Activated T-helper 9 cell treated with anti-CD3 and anti-CD28 coated beads, Interleukin-2, amount 50 U/mL, for 16 hours (primary cell): ENCODE results near the gene ASB1.
"Not testable (repeated sequence)": the region's sequence is repeated elsewhere in the genome, so short reads cannot be mapped to it uniquely, and the experiment has no call there.

Source experiments
- DNase-seq: peaks from one replicate; pipeline ENCODE4 v3.0.0-alpha.2; 2020; ENCODE audit warnings: low read depth

The ASB1 gene

DNA sequence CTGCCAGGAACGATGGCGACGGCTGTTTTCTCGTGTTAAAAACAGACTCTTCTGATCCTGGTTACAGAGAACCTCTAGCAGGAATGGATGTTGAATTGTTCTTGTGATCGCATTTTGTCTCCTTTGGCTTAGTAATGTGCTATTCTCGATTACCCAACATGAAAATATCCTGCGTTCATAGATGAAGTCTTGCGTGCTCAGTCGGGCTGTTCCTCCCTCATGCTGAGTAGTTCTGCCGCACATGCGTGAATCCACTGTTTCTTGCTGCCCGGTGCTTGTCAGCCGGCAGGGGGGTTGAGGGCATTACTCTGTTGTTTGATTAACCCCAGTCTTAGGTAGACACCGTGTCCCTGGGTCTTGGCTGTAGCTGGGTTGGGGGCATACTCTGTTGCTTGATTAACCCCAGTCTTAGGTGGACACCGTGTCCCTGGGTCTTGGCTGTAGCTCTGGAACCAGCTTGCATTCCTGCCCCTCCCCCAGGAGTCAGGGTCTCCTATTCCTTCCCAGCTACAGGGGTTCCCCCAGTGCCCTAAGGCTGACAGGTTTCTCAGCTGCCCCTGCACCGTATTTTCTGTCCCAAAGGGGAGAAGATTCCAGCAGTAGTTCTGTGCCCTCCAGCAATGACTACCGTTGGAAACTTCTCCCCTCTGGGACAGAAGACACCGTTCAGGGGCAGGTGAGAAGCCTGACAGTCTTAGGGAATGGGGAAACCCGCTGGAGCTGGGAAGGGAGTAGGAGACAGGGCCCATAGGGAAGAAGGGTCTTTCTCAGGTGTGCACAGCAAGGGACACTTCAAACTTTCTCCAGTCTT, 22.1 kb upstream of the ASB1 start:
- DNase-seq = no peak

DNA sequence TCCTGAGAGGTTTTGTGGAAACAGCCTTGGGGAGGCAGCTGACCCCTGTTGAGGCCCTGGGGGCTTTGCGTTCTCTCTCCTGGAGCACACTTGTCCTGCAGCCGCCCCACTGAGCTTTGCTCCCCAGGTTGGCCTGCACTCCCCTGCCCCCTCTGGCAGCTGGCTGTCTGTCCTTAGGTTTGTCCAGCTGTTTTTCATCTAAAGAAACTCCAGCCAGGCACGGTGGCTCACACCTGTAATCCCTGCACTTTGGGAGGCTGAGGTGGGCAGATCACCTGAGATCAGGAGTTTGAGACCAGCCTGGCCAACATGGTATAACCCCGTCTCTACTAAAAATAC, 21.5 kb upstream of the ASB1 start:
- not testable (repeated sequence) for DNase-seq

DNA sequence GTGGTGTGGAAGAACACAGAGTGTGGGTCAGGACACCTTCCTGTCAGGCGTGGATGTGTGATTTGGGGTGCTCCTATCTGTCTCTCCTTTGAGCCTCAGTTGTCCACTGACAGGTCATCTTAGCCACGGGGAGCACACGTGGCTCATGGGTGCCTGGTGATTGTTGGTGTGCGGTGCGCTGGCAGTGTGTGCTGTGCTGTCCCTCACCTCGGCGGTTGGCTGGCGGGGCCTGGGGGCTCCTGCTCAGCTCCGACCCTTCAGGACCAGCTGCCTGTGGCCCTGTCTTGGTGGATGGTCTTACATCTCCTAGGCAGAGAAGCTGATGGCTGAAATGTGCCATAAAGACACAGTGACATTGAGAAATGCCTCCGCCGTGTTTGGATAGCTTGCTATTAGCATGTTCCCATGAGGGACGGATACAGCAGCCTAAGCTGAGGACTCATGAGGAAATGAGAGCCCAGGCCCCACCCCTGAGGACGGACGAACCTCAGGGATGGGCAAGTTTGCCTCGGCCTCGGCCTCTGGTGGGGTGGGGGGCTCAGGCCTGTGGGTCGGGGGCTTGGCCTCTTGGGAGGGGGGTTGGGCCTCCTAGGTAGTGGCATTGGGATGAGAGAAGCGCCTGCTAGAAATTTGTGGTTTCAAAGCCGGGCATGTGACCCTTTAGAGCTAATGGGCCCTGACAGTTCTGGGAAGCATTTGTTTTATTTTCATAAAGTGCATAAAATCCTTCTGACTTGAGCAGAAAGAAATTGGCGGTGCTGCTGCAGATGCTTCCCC, 20.3 kb upstream of the ASB1 start:
- DNase-seq = no peak

DNA sequence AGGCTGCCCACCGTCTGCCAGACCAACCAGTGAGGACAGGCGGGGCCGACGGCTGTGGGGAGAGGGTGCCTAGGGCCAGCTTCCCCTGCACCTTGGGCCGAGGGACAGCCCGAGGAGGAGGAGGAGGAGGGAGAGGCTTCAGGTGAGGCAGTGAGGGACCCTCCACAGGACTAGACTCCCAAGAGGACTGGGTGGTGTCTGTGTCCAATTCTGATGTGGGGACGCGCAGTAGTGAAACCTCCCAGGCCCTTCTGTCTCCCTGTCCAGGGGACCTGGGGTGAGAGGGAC, 19.8 kb upstream of the ASB1 start:
- no peak for DNase-seq

DNA sequence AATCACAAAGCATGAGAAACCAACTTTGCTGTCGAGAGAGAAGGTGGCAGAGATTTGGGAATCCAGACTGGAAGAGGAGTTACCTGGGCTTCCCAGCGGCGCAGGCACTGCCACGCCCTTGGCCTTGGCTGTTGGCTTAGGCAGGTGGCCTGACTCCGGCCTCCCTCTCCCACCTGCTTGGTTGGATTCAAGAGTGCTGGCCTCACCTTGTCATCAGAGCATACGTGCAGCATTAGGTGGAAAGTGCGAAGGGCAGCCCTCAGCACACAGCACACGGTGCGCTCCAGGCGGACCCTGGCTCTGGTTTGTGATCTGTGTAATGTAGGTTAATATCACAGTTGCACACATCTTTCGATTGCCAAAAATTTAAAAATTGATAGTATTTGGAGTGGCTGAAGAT, 19.2 kb upstream of the ASB1 start:
- DNase-seq = no peak

DNA sequence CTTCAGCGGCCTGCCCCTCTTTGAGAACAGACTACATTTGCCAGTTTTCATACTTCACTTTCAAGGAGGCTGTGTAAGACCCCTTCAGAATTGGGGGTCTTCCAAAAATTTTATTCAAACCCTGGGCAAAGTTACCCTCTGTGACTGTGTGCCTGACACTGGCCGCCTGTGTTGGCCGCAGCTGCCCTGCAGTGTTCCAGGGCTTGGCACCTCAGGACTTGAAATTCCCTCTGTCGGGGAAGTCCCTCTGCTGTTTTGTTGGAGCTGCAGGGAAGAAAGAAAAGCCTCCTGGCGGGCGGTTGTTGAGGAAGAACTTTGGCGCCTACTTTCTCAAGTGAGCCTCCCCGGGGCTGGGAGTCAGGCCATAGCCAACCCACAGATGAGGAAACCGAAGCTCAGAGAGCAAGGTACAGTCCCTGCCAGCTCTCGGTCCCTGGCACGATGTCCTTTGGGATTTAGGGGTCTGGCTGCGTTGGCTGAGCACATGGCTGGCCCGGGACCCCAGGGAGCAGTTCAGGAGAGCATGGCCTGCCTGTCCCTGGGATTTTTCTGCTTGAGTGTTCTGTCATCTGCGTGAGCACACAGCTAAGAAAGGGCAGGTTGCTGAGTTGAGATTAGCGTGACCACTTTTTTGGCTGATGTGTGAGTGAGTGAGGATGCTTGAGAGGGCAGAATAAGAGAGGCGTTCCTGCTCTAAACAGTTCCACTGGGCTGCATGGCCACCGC, 17.9 kb upstream of the ASB1 start:
- no peak for DNase-seq

DNA sequence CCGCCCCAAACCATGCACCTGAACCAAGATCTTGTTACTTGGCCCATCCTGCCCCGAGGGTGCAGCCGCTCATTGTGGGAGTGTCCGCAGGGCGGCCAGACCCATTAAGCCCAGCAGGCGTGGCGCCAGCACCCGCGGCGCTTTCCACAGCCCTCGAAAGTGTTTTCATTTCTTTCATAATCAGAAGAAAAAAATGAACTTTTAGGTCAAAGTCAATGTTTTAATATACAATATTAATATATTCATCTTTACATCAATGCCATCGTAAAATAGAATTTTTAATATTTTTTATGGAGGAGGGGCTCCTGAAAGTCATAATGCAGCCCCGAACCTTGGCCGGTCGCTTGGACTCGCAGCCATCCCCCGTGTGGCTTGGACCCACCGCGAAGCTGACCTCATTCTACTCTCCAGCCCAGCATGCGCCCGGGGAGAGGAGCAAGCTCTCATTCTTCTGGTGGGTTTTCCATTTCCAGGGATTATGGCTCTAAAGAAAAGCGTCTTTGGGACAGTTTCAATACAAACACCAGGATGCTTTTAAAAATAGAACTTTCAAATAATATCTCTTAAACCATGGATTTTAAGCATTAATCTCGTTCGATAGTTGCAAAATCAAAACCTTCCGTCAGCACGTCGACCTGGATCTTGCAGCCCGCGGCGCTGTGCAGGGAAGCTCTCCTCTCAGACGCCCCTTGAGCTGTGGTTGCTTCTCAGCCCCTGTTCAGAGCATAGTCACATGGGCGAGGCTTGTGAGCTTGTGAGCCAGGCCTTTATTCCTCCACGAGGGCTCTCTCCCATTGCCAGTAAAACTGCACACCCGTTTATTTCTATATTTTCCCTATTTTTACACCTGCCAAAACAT, 17.2 kb upstream of the ASB1 start:
- no peak for DNase-seq

DNA sequence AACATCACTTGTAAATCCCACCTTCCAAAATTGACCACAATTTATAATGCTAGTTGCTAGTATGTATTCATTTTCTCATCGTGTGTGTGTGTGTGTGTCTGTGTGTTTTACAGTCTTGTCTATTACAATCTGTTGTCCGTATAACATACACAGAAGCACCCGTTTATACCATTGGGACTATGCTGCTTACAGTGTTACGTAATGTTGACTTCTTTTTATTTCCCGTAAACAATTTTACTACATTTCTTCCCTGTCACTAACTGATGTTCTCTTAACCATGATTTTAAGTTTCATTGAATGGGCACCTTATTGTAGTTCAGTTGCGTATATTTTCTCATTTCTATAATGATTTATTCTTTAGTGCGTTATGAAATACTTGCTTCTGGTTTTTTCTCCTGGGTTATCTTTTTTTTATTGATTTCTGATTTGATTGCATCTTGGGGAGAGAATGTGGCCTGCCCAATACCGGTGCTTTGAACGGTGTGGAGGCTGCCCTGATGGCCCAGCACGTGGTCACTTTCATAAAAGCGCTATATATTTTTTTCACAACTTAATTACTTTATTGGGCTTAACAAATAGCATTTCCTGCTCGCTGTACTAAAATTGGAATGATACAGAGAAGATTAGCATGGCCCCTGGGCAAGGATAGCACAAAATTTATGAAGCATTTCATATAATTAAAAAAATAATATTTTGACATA, 14.5 kb upstream of the ASB1 start:
- DNase-seq = no peak

DNA sequence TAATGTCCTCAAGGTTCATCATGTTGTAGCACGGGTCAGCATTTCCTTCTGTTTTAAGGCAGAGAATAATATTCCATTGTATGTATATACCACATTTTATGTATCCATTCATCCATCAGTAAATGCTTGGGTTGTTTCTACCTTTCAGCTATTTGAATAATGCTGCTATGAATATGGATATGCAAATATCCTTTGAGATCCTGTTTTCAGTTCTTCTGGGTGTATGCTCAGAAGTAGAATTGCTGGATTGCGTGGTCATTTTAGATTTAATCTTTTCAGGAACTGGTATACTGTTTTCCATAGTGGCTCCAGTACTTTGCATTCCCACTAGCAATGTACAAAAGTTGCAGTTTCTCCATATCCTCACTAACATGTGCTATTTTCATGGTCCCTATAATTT, 13.4 kb upstream of the ASB1 start:
- no peak for DNase-seq

DNA sequence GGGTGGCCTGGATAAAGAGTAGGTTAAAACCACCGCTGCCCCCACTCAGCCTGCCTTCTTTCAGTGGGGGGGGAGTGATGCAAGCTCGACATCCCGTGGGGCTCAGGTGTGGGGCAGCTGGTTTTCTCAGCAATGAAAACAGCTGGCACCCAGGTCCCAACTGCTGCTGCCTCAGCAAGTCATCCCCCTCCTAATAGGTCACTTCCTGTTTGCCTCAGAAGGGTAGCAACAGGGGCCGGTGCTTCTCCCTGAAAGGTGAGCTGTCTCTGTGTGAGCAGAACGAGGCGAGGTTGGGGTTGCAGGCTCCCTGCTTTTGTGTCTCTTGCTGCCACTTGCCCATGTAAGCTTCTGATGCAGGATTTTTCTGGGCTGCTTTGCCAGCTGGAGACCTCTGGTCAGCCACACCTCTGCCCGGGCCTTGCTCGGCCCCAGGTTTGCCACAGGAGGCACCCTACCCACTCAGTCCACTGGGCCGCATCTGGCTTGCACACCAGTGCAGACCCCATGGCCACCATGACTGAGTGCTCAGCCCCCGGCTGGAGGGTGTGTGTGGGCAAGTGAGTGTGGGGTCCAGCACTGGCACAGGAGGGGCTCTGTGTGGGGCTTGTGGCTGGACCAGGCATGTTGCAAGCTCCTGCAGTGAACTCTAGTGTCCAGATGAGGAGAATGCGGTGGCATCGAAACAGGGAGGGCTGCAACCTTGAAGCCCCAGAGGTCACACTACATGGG, 11.5 kb upstream of the ASB1 start:
- DNase-seq = no peak

DNA sequence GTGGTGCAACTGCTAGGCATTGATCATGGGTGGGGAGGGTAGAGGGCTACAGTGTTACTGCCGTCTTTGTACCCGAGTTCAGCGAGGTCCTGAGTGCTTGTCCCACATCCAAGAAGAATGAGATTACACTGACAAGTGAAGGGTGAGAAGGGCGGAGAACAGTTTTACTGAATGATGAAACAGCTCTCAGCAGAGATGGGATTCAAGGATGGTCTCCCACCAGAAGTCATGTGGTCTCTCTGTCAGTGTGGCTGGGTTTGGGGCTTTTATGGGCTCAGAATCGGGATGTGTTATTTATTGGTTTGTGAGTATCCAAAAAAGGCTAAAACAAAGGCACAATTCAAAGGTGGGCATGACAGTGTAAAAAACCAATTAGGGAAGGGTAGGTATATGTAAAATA, 10.8 kb upstream of the ASB1 start:
- DNase-seq = no peak

DNA sequence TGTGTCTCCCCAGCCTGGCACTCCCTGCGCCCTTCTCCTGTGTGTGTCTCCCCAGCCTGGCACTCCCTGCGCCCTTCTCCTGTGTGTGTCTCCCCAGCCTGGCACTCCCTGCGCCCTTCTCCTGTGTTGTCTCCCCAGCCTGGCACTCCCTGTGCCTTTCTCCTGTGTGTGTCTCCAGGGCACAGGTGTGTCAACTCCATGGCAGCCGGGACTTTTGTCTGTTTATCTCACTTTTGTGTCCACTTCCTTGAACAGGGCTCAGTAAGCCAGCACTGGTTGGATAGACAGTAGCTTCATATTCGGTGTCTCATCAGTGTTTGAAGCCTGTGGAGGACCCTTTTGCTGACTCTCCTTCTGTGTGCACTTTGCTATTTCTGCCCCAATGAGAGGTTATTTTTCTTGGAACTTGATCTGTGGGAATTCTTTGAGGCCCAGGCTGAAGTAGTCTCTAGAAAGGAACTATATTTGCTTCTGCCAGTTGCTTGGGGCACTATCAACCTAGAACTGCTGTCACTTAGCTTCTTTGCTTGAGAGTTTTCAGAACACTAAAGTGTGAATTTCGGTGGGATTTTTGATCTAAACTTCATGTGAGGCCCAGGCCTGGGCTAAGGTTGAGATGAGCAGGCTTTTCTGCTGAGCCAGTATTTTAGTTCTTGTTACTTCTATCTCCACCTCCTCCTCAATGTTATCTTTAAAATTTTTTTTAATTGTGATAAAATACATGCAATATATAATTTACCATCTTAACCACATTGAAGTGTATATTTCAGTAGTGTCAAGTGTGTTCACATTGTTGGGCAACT, 8.3 kb upstream of the ASB1 start:
- DNase-seq = no peak

DNA sequence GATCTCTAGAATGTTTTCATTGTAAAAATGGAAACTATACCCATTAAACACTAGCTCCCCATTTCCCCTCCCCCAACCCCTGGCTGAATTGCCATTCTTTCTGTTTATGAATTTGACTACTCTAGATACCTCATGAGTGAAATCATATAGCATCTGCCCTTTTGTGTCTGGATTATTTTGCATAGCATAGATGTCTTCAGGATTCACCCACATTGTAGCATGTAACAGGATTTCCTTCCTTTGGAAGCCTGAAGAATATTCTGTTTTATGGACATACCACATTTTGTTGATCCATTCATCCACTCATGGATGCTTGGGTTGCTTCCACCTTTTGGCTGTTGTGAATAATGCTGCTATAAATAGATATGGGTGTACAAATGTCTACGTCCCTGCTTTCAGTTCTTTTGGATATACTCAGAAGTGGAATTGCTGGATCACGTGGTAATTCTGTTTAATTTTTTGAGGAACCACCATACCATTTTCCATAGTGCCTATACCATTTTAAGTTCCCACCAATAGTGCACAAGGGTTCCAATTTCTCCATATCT, 7.7 kb upstream of the ASB1 start:
- DNase-seq = no peak

DNA sequence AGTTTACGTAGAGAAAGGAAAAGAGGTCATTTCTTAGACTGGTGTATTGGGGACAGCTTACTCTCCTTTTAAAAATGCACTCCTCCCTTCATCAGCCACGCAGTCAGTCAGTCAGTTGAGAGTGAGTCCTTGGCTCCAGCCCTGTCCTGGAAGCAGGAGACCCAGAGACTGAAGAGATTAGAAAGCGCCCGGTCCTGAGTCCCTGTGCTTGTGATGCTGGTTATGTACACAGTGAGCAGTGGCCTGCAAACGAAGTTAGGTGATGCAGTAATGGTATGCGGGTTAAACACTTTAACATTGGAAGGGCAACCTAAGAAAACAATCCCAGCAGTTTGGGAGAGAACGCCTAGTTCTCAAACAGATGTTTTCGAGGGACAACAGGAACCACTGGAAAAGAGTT, 6.3 kb upstream of the ASB1 start:
- no peak for DNase-seq

DNA sequence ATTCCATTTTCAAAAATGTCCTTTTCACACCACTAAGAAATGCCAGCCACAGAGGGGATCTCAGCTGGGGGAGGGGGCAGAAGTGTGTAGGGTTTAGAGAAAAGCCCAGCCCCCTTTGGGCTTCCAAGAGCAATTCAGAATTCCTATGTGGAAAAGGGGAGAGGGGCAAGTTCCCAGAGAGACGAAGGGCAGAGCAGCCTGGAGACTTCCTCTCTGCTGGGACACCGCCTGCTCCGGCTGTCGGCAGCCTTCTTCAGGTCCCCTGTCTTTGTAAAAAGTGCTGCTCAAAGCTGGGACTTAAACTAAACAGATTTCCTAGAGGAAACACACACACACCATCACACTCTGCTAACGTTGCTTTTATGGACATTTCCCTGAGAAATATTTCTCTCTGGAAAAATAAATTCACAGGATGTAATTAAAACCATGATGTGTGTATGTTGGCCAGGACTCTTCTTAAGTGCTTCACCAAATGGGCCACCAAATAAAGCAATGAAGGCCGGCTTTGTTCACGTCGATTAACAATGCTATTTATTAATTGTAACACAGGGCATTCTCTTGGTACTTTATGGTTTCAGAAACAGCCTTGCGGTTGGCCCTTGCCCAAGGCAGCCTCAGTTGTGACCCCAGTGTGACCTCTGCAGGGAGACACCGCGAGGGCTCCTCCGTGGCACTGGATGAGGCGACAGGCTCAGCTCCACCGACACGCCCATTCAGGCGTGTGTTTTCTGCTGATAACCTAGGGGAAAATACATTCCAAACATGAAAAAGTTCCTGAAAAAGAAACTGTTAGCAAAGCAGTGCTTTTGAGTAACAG, 5.6 kb upstream of the ASB1 start:
- no peak for DNase-seq

DNA sequence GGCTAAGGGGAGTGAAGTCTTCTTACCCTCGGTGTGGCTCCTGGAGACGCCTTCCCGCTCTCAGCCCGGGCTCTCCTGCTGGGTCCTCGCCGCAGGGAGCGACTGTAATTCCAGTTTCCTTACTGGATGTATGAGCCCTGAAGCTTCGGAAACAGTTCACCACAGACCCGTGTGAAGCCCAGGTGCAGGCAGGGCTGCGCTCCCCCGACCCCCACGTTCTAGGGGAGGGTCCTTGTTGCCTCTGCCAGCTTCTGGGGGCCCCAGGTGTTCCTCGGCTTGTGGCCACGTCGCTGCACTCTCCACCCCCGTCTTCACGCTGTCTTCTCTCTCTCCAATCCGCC, 5.1 kb upstream of the ASB1 start:
- DNase-seq = no peak

DNA sequence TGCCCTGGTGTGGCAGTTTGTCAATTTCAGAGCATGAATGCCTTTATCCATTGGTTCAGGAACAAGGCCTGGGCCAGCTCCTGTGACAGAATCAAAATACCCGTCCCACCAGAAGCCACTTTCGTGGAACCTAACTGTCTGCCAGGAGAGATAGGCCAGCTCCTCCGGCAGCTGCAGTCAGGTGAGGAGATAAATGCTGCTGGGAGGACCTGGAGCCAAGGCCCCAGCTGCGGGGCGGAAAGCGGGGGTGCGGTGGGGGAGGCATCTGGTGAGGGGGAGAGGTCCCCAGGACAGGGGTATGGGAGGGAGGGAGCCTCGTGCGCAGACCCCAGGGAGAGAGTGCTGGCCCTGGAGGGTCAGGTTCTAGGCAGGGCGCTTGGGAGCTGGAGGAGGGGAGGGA, 4.4 kb upstream of the ASB1 start:
- no peak for DNase-seq

DNA sequence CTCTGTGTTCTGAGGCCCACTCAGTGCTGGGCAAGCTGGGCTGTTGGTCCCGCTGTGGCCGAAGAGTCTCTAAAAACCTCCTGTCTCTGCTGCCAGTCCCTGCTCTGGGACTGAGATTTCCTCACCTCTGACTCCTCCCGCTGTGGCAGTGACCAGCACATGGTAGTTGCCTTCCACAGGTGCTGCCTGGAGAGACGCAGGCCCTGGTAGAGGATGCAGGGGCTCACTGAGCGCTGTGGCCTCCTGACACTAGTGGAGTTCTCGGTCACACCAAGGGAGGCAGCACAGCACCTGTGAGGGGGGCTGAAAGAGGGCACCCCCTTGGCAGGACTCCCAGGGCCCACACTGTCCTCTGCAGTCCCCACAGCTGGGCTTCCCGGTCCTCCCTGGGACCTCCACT, 3.8 kb upstream of the ASB1 start:
- no peak for DNase-seq
